Uterus (tissue), 4 donors: ENCODE data around the gene ALOXE3. TPM values are rescaled to one million over a fixed set of nuclear protein-coding genes. Genes with fewer than 3 reads are reported as not detected.
A peak's percentile ranks its signal among the peaks of the same experiment; 100 is the strongest.

Source experiments
- DNase-seq, 2 donors: peaks; one replicate each; pipeline ENCODE4 v3.0.0-alpha.2; 2019 to 2020
- H3K27ac ChIP-seq, 2 donors: fragments of 200-600 bp; sonication (generic); 1 replicate in 1 of 2; 2 replicates in 1 of 2; pipeline ENCODE4 v1.5.1; 2016 to 2018
- H3K27me3 ChIP-seq, 2 donors: fragments of 200-600 bp; sonication (generic); one replicate each; pipeline ENCODE4 v1.5.1; 2018 to 2019; ENCODE audit warnings: control low read depth in 1 of 2
- H3K36me3 ChIP-seq, 2 donors: fragments of 200-600 bp; sonication (generic); one replicate each; pipeline ENCODE4 v1.5.1; 2019; ENCODE audit warnings: control low read depth in 1 of 2
- H3K4me1 ChIP-seq, 2 donors: fragments of 200-600 bp; sonication (generic); one replicate each; pipeline ENCODE4 v1.5.1; 2018 to 2019; ENCODE audit warnings: control low read depth in 1 of 2
- H3K4me3 ChIP-seq, 2 donors: fragments of 200-600 bp; sonication (generic); 1 replicate in 1 of 2; 2 replicates in 1 of 2; pipeline ENCODE4 v1.5.1; 2018 to 2019; ENCODE audit warnings: mild to moderate bottlenecking in 1 of 2
- H3K9me3 ChIP-seq, 2 donors: fragments of 200-600 bp; sonication (generic); one replicate each; pipeline ENCODE4 v1.5.1; 2019; ENCODE audit warnings: control low read depth in 1 of 2
- CTCF ChIP-seq, 4 experiments: fragments of 200-600 bp in 2 of 4; fragments of 450-650 bp in 2 of 4; sonication (generic) in 2 of 4; IDR thresholded peaks; one replicate each; pipeline ENCODE4 v1.5.1; 2016 to 2019; ENCODE audit warnings: antibody characterized with exemption in 4 of 4, mild to moderate bottlenecking in 2 of 4, moderate library complexity in 1 of 4
- POLR2A ChIP-seq, 2 donors: fragments of 450-650 bp; IDR thresholded peaks; one replicate each; pipeline ENCODE4 v1.6.1; 2016; ENCODE audit warnings: antibody characterized with exemption in 2 of 2, mild to moderate bottlenecking in 1 of 2, moderate library complexity in 1 of 2
- intact Hi-C: fragments of 100-400 bp; cut with DNase I; formaldehyde crosslinking; loops from one replicate; pipeline ENCODE4 v1.15.1; 2023; ENCODE audit warnings: low total_unique reads
- total RNA-seq, 4 donors: library from RNA; depleted of rRNA in 3 of 4; stranded (reverse); fragments of >200 nt in 3 of 4; gene quantifications; one replicate each; pipeline versions ENCODE4 v1.1.0 to v1.2.4, GENCODE V29; 2014 to 2023
- donor health status: DM: yes; HTN: yes; CAD: no.

Gene ALOXE3
- total RNA-seq, 4 donors from 2014 or later: 0.26 TPM; not detected in 3

GRCh38 chr17:8144401-8145231 is 26.3 kb upstream of the ALOXE3 start:
- H3K27ac ChIP-seq: no peak overlapping the region
- intact Hi-C loops: no loop called here
- no peak overlapping the region for H3K4me3 ChIP-seq
- no peak for DNase-seq
- H3K9me3 ChIP-seq: no peaks in the 10 kb centered on the region
- H3K4me1 ChIP-seq: peaks cover 0 to 1% of the 10 kb centered on the region in 2 donors
- no peaks in the 10 kb centered on the region for H3K27me3 ChIP-seq
- no peaks in the 10 kb centered on the region for H3K36me3 ChIP-seq
- no peak for TF ChIP-seq POLR2A (IDR thresholded peaks at IDR 0.05)

GRCh38 chr17:8143581-8144400 is 25.5 kb upstream of the ALOXE3 start:
- peak in 1 of 2 donors; percentile 26 for DNase-seq
- Histone ChIP-seq H3K27ac (no peak overlapping the region), H3K36me3 (no peaks in the 10 kb centered on the region), H3K4me3 (no peak overlapping the region), H3K9me3 (no peaks in the 10 kb centered on the region), H3K27me3 (no peaks in the 10 kb centered on the region), H3K4me1 (no peaks in the 10 kb centered on the region)
- intact Hi-C loops: no loop called here
- TF ChIP-seq POLR2A (IDR thresholded peaks at IDR 0.05): no peak

- peak in 1 of 2 donors; percentile 26 for DNase-seq
- H3K9me3 ChIP-seq: no peaks in the 10 kb centered on the region
- peak overlapping the region in 1 of 2 donors; percentile 1 for H3K27ac ChIP-seq
- H3K4me1 ChIP-seq: peaks cover 0 to 1% of the 10 kb centered on the region in 2 donors
- intact Hi-C loops: no loop called here
- H3K4me3 ChIP-seq: no peak overlapping the region
- no peaks in the 10 kb centered on the region for H3K27me3 ChIP-seq
- TF ChIP-seq CTCF (IDR thresholded peaks at IDR 0.05) (no peak), POLR2A (IDR thresholded peaks at IDR 0.05) (no peak)
- no peaks in the 10 kb centered on the region for H3K36me3 ChIP-seq
Observed at GRCh38 chr17:8142887-8143580, 24.7 kb upstream of the ALOXE3 start.

GRCh38 chr17:8142158-8142886 is 24.0 kb upstream of the ALOXE3 start:
- Histone ChIP-seq H3K36me3 (no peaks in the 10 kb centered on the region), H3K9me3 (no peaks in the 10 kb centered on the region), H3K27me3 (no peaks in the 10 kb centered on the region), H3K27ac (peak overlapping the region in 1 of 2 donors; percentile 0), H3K4me1 (peaks cover 0 to 5% of the 10 kb centered on the region in 2 donors), H3K4me3 (no peak overlapping the region)
- TF ChIP-seq CTCF (IDR thresholded peaks at IDR 0.05) (no peak), POLR2A (IDR thresholded peaks at IDR 0.05) (no peak)
- peak in 1 of 2 donors; percentile 28 for DNase-seq
- intact Hi-C loops: no loop called here

- H3K9me3 ChIP-seq: no peaks in the 10 kb centered on the region
- H3K4me1 ChIP-seq: peaks cover 0 to 5% of the 10 kb centered on the region in 2 donors
- no peaks in the 10 kb centered on the region for H3K36me3 ChIP-seq
- no peak for DNase-seq
- no peak for TF ChIP-seq CTCF (IDR thresholded peaks at IDR 0.05)
- TF ChIP-seq POLR2A (IDR thresholded peaks at IDR 0.05): no peak
- peak overlapping the region in 1 of 2 donors; percentile 0 for H3K27ac ChIP-seq
- no peak overlapping the region for H3K4me3 ChIP-seq
- no peaks in the 10 kb centered on the region for H3K27me3 ChIP-seq
- intact Hi-C loops: no loop called here
Observed at GRCh38 chr17:8141741-8142140, 23.4 kb upstream of the ALOXE3 start.
